ENCODE measurements around the gene POTEC. TPM values are rescaled to one million over a fixed set of nuclear protein-coding genes. Genes with fewer than 3 reads are reported as not detected.
"Not testable (repeated sequence)": the region's sequence is repeated elsewhere in the genome, so short reads cannot be mapped to it uniquely, and the experiment has no call there.

POTEC gene
- total RNA-seq (not detected), polyA plus RNA-seq (not detected)

- H3K27ac ChIP-seq; H3K4me1 ChIP-seq; H3K9me3 ChIP-seq; DNase-seq; intact Hi-C loops (cut with DNase I); H3K4me3 ChIP-seq; H3K27me3 ChIP-seq; H3K36me3 ChIP-seq: not testable (repeated sequence)
- WGBS, 2 donors = 94 to 97% methylated on average over 46 of the region's 46 CpGs
Measured at GRCh38 chr18:14543446-14543964, at the start of gene POTEC. TSS of gene POTEC (minus strand) at chr18:14543600. CDS start at chr18:14543146, 454 bp downstream.

- intact Hi-C loops (cut with DNase I) = no loop called here
- Histone ChIP-seq H3K27ac (no peak overlapping the region), H3K36me3 (no peaks in the 10 kb centered on the region), H3K9me3 (no peaks in the 10 kb centered on the region), H3K27me3 (no peaks in the 10 kb centered on the region), H3K4me3 (no peak overlapping the region), H3K4me1 (no peaks in the 10 kb centered on the region)
- TF ChIP-seq EP300 (IDR thresholded peaks at IDR 0.05) (no peak), POLR2AphosphoS5 (IDR thresholded peaks at IDR 0.05) (no peak), CTCF (IDR thresholded peaks at IDR 0.05) (no peak), POLR2A (IDR thresholded peaks at IDR 0.05) (no peak)
- no peak for DNase-seq
- 61 to 76% methylated on average over 3 of the region's 3 CpGs for WGBS, 2 donors
Measured at GRCh38 chr18:14577971-14578370, 34.6 kb upstream of the POTEC start.

- H3K36me3 ChIP-seq; intact Hi-C loops (cut with DNase I); H3K9me3 ChIP-seq; H3K27me3 ChIP-seq; H3K4me3 ChIP-seq; DNase-seq; H3K27ac ChIP-seq; H3K4me1 ChIP-seq: not testable (repeated sequence)
- 49 to 60% methylated on average over 2 of the region's 2 CpGs for WGBS, 2 donors
Measured at GRCh38 chr18:14559502-14559901, 16.1 kb upstream of the POTEC start.

- H3K36me3 ChIP-seq; H3K27me3 ChIP-seq; H3K4me3 ChIP-seq; intact Hi-C loops (cut with DNase I); H3K4me1 ChIP-seq; H3K27ac ChIP-seq; H3K9me3 ChIP-seq; DNase-seq: not testable (repeated sequence)
- 83 to 100% methylated on average over 1 of the region's 1 CpG for WGBS, 2 donors
Measured at GRCh38 chr18:14531659-14532058, 11.7 kb downstream of the POTEC start.

- H3K4me3 ChIP-seq; DNase-seq; H3K36me3 ChIP-seq; intact Hi-C loops (cut with DNase I); H3K9me3 ChIP-seq; H3K27ac ChIP-seq; H3K27me3 ChIP-seq; H3K4me1 ChIP-seq: not testable (repeated sequence)
- 59 to 80% methylated on average over 3 of the region's 3 CpGs for WGBS, 2 donors
Measured at GRCh38 chr18:14510707-14511106, 32.7 kb downstream of the POTEC start.

- WGBS, 2 donors = 91 to 95% methylated on average over 7 of the region's 8 CpGs
- H3K4me3 ChIP-seq; intact Hi-C loops (cut with DNase I); H3K27ac ChIP-seq; H3K9me3 ChIP-seq; H3K36me3 ChIP-seq; H3K27me3 ChIP-seq; DNase-seq; H3K4me1 ChIP-seq: not testable (repeated sequence)
Measured at GRCh38 chr18:14503691-14504090, 39.7 kb downstream of the POTEC start.

GRCh38 chr18:14501894-14502293, 41.5 kb downstream of the POTEC start:
- H3K27me3 ChIP-seq; DNase-seq; intact Hi-C loops (cut with DNase I); H3K9me3 ChIP-seq; H3K4me3 ChIP-seq; H3K36me3 ChIP-seq; H3K27ac ChIP-seq; H3K4me1 ChIP-seq: not testable (repeated sequence)
- 82 to 92% methylated on average over 4 of the region's 4 CpGs for WGBS, 2 donors

- intact Hi-C loops (cut with DNase I); DNase-seq; H3K4me1 ChIP-seq; H3K9me3 ChIP-seq; H3K27me3 ChIP-seq; H3K36me3 ChIP-seq; H3K27ac ChIP-seq; H3K4me3 ChIP-seq: not testable (repeated sequence)
- 76 to 80% methylated on average over 46 to 47 of the region's 47 CpGs for WGBS, 2 donors
Measured at GRCh38 chr18:14489256-14490014, 54.0 kb downstream of the POTEC start.

GRCh38 chr18:14488789-14489188, 54.6 kb downstream of the POTEC start:
- H3K36me3 ChIP-seq; intact Hi-C loops (cut with DNase I); H3K4me1 ChIP-seq; H3K27ac ChIP-seq; H3K4me3 ChIP-seq; DNase-seq; H3K27me3 ChIP-seq; H3K9me3 ChIP-seq: not testable (repeated sequence)
- 92 to 93% methylated on average over 17 of the region's 17 CpGs for WGBS, 2 donors

GRCh38 chr18:14486926-14487580, 56.3 kb downstream of the POTEC start:
- H3K4me1 ChIP-seq; H3K36me3 ChIP-seq; DNase-seq; H3K9me3 ChIP-seq; H3K4me3 ChIP-seq; H3K27me3 ChIP-seq; H3K27ac ChIP-seq; intact Hi-C loops (cut with DNase I): not testable (repeated sequence)
- 93 to 94% methylated on average over 39 to 42 of the region's 42 CpGs for WGBS, 2 donors

GRCh38 chr18:14479076-14479475, 64.3 kb downstream of the POTEC start:
- H3K4me1 ChIP-seq; H3K27ac ChIP-seq; H3K9me3 ChIP-seq; intact Hi-C loops (cut with DNase I); H3K4me3 ChIP-seq; H3K27me3 ChIP-seq; DNase-seq; H3K36me3 ChIP-seq: not testable (repeated sequence)
- 94 to 96% methylated on average over 18 of the region's 18 CpGs for whole genome bisulfite sequencing, 2 donors
